Loucy (cell line): ENCODE data around the gene SPOCK3.

ENCODE experiments used
- H2AFZ ChIP-seq: fragments of 200-600 bp; sonication (generic); 2 replicates; pipeline ENCODE4 v1.6.0; 2016; ENCODE audit warnings: antibody characterized with exemption, mild to moderate bottlenecking, low read length, moderate library complexity
- H3F3A ChIP-seq: fragments of 200-600 bp; 2 replicates; pipeline ENCODE4 v1.6.0; 2016; ENCODE audit warnings: antibody characterized with exemption, low read depth, mild to moderate bottlenecking
- H3K27me3 ChIP-seq: fragments of 200-600 bp; sonication (generic); 2 replicates; pipeline ENCODE4 v1.6.1; 2014; ENCODE audit warnings: low read length, mild to moderate bottlenecking; ENCODE audit not compliant: insufficient read depth, poor library complexity, severe bottlenecking
- H3K36me3 ChIP-seq: fragments of 200-600 bp; sonication (generic); 2 replicates; pipeline ENCODE4 v1.6.1; 2016; ENCODE audit warnings: low read length; ENCODE audit not compliant: insufficient read depth
- H3K4me1 ChIP-seq: fragments of 200-600 bp; sonication (generic); 2 replicates; pipeline ENCODE4 v1.5.1; 2014; ENCODE audit warnings: low read length, mild to moderate bottlenecking; ENCODE audit not compliant: insufficient read depth, poor library complexity, severe bottlenecking
- H3K4me2 ChIP-seq: fragments of 200-600 bp; sonication (generic); 2 replicates; pipeline ENCODE4 v1.6.0; 2014; ENCODE audit warnings: antibody characterized with exemption, low read length, low read depth, mild to moderate bottlenecking; ENCODE audit not compliant: poor library complexity, severe bottlenecking
- H3K4me3 ChIP-seq: fragments of 200-600 bp; sonication (generic); 2 replicates; pipeline ENCODE4 v1.5.1; 2014; ENCODE audit warnings: low read length, mild to moderate bottlenecking, mixed read lengths; ENCODE audit not compliant: poor library complexity, severe bottlenecking
- H3K79me2 ChIP-seq: fragments of 200-600 bp; sonication (generic); 2 replicates; pipeline ENCODE4 v1.6.1; 2014; ENCODE audit warnings: low read length; ENCODE audit not compliant: insufficient read depth
- H3K9ac ChIP-seq: fragments of 200-600 bp; sonication (generic); 2 replicates; pipeline ENCODE4 v1.6.0; 2014; ENCODE audit warnings: mild to moderate bottlenecking, low read depth, low read length, moderate library complexity; ENCODE audit not compliant: poor library complexity, severe bottlenecking
- H3K9me2 ChIP-seq: fragments of 200-600 bp; sonication (generic); replicated peaks from 2 replicates; pipeline ENCODE4 v1.6.1; 2016; ENCODE audit warnings: low read depth, low read length, mixed read lengths
- H3K9me3 ChIP-seq: fragments of 200-600 bp; sonication (generic); 2 replicates; pipeline ENCODE4 v1.6.1; 2014; ENCODE audit warnings: mild to moderate bottlenecking, antibody characterized with exemption, low read length, low read depth; ENCODE audit not compliant: insufficient read depth
- H4K20me1 ChIP-seq: fragments of 200-600 bp; sonication (generic); 2 replicates; pipeline ENCODE4 v1.6.0; 2014; ENCODE audit warnings: antibody characterized with exemption, low read length, mild to moderate bottlenecking; ENCODE audit not compliant: insufficient read depth, poor library complexity, severe bottlenecking
- EZH2phosphoT487 ChIP-seq: fragments of 200-600 bp; IDR thresholded peaks from 2 replicates; pipeline ENCODE4 v1.6.1; 2018; ENCODE audit warnings: antibody characterized with exemption, mild to moderate bottlenecking, moderate library complexity, borderline replicate concordance
- TF ChIP-seq, protein P1 (sequence below): fragments of 200-600 bp; sonication (generic); conservative IDR thresholded peaks from 2 replicates; pipeline ENCODE4 v1.5.1; 2014; ENCODE audit warnings: mild to moderate bottlenecking, antibody characterized with exemption, low read length

Gene SPOCK3

DNA sequence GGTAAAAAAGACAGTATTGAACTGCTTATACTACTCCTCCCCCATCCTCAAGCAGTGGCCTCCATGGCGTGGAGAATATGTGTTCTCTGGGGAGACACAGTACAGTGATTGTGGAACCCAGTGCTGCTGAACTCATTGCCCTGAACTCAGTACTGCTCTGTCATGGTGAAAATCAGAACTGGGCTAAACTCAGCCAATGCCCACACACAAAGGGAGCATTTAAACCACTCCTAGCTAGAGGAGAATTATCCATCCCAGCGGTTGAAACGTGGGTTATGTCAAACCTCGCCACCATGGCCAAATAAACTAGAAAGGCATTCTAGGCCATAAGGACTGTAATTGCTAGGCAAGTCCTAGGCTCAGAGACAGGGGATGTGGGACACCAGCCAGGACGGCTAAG lies 131.8 kb downstream of the SPOCK3 start:
- Histone ChIP-seq H3K9ac (no peak overlapping the region), H3K9me3 (no peaks in the 10 kb centered on the region), H3K9me2 (no peaks in the 10 kb centered on the region), H3K4me3 (no peak overlapping the region), H3K79me2 (no peaks in the 10 kb centered on the region), H3K4me1 (no peaks in the 10 kb centered on the region), H2AFZ (no peak overlapping the region), H4K20me1 (no peaks in the 10 kb centered on the region), H3K36me3 (no peaks in the 10 kb centered on the region), H3K27me3 (no peaks in the 10 kb centered on the region), H3F3A (no peaks in the 10 kb centered on the region), H3K4me2 (no peak overlapping the region)
- no peak for TF ChIP-seq EZH2phosphoT487
- TF ChIP-seq, protein P1, sequence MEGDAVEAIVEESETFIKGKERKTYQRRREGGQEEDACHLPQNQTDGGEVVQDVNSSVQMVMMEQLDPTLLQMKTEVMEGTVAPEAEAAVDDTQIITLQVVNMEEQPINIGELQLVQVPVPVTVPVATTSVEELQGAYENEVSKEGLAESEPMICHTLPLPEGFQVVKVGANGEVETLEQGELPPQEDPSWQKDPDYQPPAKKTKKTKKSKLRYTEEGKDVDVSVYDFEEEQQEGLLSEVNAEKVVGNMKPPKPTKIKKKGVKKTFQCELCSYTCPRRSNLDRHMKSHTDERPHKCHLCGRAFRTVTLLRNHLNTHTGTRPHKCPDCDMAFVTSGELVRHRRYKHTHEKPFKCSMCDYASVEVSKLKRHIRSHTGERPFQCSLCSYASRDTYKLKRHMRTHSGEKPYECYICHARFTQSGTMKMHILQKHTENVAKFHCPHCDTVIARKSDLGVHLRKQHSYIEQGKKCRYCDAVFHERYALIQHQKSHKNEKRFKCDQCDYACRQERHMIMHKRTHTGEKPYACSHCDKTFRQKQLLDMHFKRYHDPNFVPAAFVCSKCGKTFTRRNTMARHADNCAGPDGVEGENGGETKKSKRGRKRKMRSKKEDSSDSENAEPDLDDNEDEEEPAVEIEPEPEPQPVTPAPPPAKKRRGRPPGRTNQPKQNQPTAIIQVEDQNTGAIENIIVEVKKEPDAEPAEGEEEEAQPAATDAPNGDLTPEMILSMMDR, result no peak

DNA sequence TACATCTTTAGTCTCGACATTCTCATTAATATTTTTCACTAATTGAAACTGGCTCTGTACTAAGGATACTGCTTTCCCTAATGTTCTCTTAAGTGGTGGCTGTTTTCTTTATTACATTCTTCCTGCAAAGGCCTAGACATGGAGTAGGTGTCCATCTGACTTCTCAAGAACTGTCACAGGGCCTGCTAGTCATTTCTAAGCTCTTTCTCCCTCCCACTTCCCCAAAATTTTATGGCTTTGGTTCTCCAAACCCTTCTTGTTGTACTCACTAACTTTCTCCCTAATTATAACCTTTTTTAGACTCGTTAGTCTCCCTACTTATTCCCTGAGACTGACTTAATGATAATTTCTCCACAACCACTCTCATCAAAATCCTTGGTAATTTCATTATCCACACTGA lies 133.3 kb downstream of the SPOCK3 start:
- Histone ChIP-seq H3F3A (no peaks in the 10 kb centered on the region), H3K9me3 (no peaks in the 10 kb centered on the region), H3K4me2 (no peak overlapping the region), H3K9ac (no peak overlapping the region), H3K9me2 (no peaks in the 10 kb centered on the region), H3K36me3 (no peaks in the 10 kb centered on the region), H3K79me2 (no peaks in the 10 kb centered on the region), H3K4me3 (no peak overlapping the region), H2AFZ (no peak overlapping the region), H4K20me1 (no peaks in the 10 kb centered on the region), H3K27me3 (no peaks in the 10 kb centered on the region), H3K4me1 (no peaks in the 10 kb centered on the region)
- TF ChIP-seq, protein P1, result no peak
- TF ChIP-seq EZH2phosphoT487, result no peak

DNA sequence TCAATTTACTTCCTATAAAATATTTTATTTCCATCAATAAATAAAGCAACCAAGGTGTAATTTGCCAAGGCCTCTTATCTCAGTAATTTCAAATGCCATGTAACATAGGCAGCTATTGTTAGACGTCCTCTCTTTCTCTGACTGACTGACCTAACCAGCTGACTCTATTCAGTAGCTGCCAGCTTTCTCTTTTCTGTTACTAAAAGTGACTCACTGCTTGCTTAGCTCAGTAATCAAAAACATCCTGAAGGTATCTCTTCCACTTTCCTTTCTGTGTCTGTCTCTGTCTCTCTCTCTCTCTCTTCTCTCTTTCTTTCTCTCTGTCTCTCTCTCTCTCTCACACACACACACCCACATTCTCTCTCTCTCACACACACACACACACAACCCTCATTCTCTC lies 134.2 kb downstream of the SPOCK3 start:
- H3K4me1 ChIP-seq, result no peaks in the 10 kb centered on the region
- no peak for TF ChIP-seq EZH2phosphoT487
- TF ChIP-seq, protein P1, result no peak
- H3K9me3 ChIP-seq, result no peaks in the 10 kb centered on the region
- H3K4me3 ChIP-seq, result no peak overlapping the region
- no peaks in the 10 kb centered on the region for H3K79me2 ChIP-seq
- H3K36me3 ChIP-seq, result no peaks in the 10 kb centered on the region
- H3K27me3 ChIP-seq, result no peaks in the 10 kb centered on the region
- H3K9ac ChIP-seq, result no peak overlapping the region
- no peaks in the 10 kb centered on the region for H4K20me1 ChIP-seq
- H2AFZ ChIP-seq, result no peak overlapping the region
- H3F3A ChIP-seq, result no peaks in the 10 kb centered on the region
- no peaks in the 10 kb centered on the region for H3K9me2 ChIP-seq
- no peak overlapping the region for H3K4me2 ChIP-seq
